Measurements from ENCODE around the gene MID1IP1.

MID1IP1 gene

GRCh38 chrX:38803588-38804431 lies 2.6 kb downstream of the MID1IP1 start:
- in situ Hi-C loops (cut with MboI; ENCODE audit: low pct_unique_long_range_greater_than_20kb, low sequenced_read_pairs, unreplicated experiment), result no loop called here
- TF ChIP-seq CTCF (IDR thresholded peaks at IDR 0.05; ENCODE audit: extremely low read depth, insufficient read depth, missing control alignments), result no peak
- peak; percentile 78 for DNase-seq (ENCODE audit: low spot score)

- no peak for TF ChIP-seq CTCF (IDR thresholded peaks at IDR 0.05; ENCODE audit: extremely low read depth, insufficient read depth, missing control alignments)
- DNase-seq (ENCODE audit: low spot score), result peak; percentile 15
- in situ Hi-C loops (cut with MboI; ENCODE audit: low pct_unique_long_range_greater_than_20kb, low sequenced_read_pairs, unreplicated experiment), result no loop called here
Measured at GRCh38 chrX:38804432-38804681, 3.1 kb downstream of the MID1IP1 start.

- in situ Hi-C loops (cut with MboI; ENCODE audit: low pct_unique_long_range_greater_than_20kb, low sequenced_read_pairs, unreplicated experiment), result no loop called here
- peak; percentile 17 for DNase-seq (ENCODE audit: low spot score)
- TF ChIP-seq CTCF (IDR thresholded peaks at IDR 0.05; ENCODE audit: extremely low read depth, insufficient read depth, missing control alignments), result no peak
Measured at GRCh38 chrX:38804682-38805431, 3.6 kb downstream of the MID1IP1 start.

- DNase-seq (ENCODE audit: low spot score), result peak; percentile 23
- no peak for TF ChIP-seq CTCF (IDR thresholded peaks at IDR 0.05; ENCODE audit: extremely low read depth, insufficient read depth, missing control alignments)
- in situ Hi-C loops (cut with MboI; ENCODE audit: low pct_unique_long_range_greater_than_20kb, low sequenced_read_pairs, unreplicated experiment), result no loop called here
Measured at GRCh38 chrX:38805432-38806389, 4.5 kb downstream of the MID1IP1 start.

GRCh38 chrX:38806875-38807621 lies 5.8 kb downstream of the MID1IP1 start:
- in situ Hi-C loops (cut with MboI; ENCODE audit: low pct_unique_long_range_greater_than_20kb, low sequenced_read_pairs, unreplicated experiment), result no loop called here
- DNase-seq (ENCODE audit: low spot score), result no peak
- no peak for TF ChIP-seq CTCF (IDR thresholded peaks at IDR 0.05; ENCODE audit: extremely low read depth, insufficient read depth, missing control alignments)

GRCh38 chrX:38807873-38808272 lies 6.6 kb downstream of the MID1IP1 start:
- no peak for DNase-seq (ENCODE audit: low spot score)
- no peak for TF ChIP-seq CTCF (IDR thresholded peaks at IDR 0.05; ENCODE audit: extremely low read depth, insufficient read depth, missing control alignments)
- in situ Hi-C loops (cut with MboI; ENCODE audit: low pct_unique_long_range_greater_than_20kb, low sequenced_read_pairs, unreplicated experiment), result no loop called here

All from GM13977 (cell line).